Measurements from ENCODE around the gene LRRTM3. TPM values are rescaled to one million over a fixed set of nuclear protein-coding genes. Genes with fewer than 3 reads are reported as not detected.

LRRTM3 gene
- total RNA-seq, 1 donor, result not detected

DNA sequence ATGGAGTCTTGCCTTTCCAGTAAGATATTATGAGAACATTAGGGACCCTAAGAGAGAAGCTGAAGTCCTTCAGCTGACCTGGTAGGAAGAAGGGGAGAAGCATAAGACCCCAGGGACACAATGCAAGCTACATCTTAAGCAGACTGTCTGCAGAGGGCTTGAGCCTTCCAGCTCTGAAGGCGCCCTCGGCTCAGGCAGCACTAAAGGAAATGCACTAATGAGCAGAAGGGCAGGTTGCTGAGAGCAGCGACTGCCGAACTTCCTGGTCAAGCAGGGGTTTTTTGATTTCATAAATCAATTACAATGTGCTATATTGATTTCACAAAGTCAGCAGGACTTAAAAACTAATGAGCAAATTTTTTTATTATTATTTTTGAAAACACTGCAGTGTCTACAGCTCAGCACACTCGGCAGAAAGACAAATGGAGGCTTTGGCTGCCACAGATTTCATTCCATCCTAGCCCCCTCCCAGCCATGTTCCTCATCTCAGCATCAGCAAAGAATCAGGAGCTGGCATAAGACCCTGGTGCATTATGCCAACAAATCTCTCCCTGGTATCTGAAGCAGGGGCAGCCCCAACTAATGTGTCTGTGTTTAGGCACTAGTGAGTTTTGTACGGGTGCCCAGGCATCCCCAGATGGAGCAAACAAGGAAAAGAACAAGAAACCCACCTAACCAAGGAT, 57.1 kb downstream of the LRRTM3 start:
- no peak overlapping the region for H3K4me3 ChIP-seq (ENCODE audit: low read depth, low read length)
- no peak for DNase-seq (ENCODE audit: low read depth)
- TF ChIP-seq, protein P1, sequence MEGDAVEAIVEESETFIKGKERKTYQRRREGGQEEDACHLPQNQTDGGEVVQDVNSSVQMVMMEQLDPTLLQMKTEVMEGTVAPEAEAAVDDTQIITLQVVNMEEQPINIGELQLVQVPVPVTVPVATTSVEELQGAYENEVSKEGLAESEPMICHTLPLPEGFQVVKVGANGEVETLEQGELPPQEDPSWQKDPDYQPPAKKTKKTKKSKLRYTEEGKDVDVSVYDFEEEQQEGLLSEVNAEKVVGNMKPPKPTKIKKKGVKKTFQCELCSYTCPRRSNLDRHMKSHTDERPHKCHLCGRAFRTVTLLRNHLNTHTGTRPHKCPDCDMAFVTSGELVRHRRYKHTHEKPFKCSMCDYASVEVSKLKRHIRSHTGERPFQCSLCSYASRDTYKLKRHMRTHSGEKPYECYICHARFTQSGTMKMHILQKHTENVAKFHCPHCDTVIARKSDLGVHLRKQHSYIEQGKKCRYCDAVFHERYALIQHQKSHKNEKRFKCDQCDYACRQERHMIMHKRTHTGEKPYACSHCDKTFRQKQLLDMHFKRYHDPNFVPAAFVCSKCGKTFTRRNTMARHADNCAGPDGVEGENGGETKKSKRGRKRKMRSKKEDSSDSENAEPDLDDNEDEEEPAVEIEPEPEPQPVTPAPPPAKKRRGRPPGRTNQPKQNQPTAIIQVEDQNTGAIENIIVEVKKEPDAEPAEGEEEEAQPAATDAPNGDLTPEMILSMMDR (IDR thresholded peaks at IDR 0.05; ENCODE audit: insufficient read depth, low read depth, low read length), result no peak

GRCh38 chr10:66983475-66983818, 57.6 kb downstream of the LRRTM3 start:
- DNase-seq (ENCODE audit: low read depth), result no peak
- H3K4me3 ChIP-seq (ENCODE audit: low read depth, low read length), result no peak overlapping the region
- TF ChIP-seq, protein P1 (IDR thresholded peaks at IDR 0.05; ENCODE audit: insufficient read depth, low read depth, low read length), result no peak

GRCh38 chr10:66990143-66990830, 64.5 kb downstream of the LRRTM3 start:
- no peak for DNase-seq (ENCODE audit: low read depth)
- no peak overlapping the region for H3K4me3 ChIP-seq (ENCODE audit: low read depth, low read length)
- TF ChIP-seq, protein P1 (IDR thresholded peaks at IDR 0.05; ENCODE audit: insufficient read depth, low read depth, low read length), result no peak

DNA sequence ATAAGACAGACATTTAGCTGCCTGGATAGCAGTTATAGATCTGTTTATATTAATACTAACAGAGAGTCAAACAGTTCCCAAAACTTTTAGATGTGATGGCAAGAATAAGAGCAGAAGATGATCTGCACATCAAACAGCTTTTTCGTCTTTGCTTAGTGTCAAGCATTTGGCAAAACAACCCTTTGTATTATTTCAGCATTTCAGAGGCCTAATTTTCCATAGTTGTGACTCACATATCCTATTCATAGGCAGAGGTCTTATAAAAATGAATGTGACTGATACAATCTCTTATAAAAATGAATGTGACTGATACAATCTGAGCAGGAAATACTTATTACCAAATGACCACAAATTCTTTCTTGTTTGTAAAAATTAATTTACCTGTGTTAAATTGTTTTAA, 71.2 kb downstream of the LRRTM3 start:
- no peak for DNase-seq (ENCODE audit: low read depth)
- TF ChIP-seq, protein P1 (IDR thresholded peaks at IDR 0.05; ENCODE audit: insufficient read depth, low read depth, low read length), result no peak
- H3K4me3 ChIP-seq (ENCODE audit: low read depth, low read length), result no peak overlapping the region

DNA sequence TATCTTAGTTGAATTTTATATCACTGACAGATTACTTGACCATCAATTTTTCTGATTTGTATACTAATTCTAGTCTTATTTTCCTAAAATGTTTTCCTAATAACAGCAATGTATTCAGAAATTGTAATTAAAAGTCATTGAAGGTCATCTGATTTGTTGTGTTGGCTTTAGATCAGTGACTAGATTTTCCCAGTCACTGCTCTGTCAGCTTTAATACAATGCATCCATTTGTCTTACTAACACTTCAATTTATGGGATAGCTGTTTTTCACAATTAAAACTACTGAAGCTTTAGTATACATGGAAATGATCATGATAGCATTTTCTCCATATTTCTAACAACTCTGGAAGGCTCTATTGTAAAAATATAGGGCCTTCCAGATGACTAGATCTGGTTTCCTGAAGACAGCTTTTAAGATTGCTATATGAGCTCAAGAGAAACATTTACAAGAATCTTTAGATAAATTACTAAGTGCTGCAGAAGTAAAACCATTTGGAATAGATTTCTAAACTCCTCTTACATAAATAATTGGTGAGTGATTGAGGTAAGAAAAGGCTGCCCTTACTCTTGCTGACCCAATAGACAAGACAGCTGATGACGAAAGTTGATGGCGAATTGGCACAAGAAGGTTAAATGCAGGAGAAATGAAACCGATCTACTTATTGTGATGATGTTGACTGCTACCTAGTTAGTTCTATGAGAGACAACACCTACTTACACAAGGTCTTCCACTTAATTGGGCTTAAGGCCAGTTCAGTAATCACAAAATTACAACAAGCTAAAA, 74.1 kb downstream of the LRRTM3 start:
- TF ChIP-seq, protein P1 (IDR thresholded peaks at IDR 0.05; ENCODE audit: insufficient read depth, low read depth, low read length), result no peak
- no peak overlapping the region for H3K4me3 ChIP-seq (ENCODE audit: low read depth, low read length)
- DNase-seq (ENCODE audit: low read depth), result no peak

DNA sequence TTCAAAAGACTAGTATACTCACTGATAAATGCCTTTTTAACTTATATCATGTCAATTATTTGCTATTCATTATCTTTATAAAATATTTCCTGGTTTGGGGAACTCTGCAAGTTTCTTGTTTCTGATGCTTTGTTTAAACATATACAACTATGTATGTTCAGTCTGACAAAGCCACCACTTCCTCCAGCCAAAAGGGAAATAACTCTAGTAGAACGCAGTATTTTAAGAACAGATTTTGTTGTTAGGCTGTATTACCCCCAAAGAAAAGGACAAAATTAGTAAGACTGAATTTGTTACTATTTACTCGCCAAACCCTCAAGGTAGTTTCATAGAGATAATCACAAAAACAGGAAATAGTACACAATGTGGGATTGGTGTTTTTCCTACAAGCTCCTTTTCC, 78.9 kb downstream of the LRRTM3 start:
- no peak overlapping the region for H3K4me3 ChIP-seq (ENCODE audit: low read depth, low read length)
- TF ChIP-seq, protein P1 (IDR thresholded peaks at IDR 0.05; ENCODE audit: insufficient read depth, low read depth, low read length), result no peak
- DNase-seq (ENCODE audit: low read depth), result no peak
